ENCODE results near the gene RAD50. TPM values are rescaled to one million over a fixed set of nuclear protein-coding genes. Genes with fewer than 3 reads are reported as not detected.
"Not testable (repeated sequence)": the region's sequence is repeated elsewhere in the genome, so short reads cannot be mapped to it uniquely, and the experiment has no call there.

The RAD50 gene
- total RNA-seq, 1 donor from 2014 or later, result 42.6 TPM

- CTCF ChIA-PET, result no interaction called here
- intact Hi-C loops (cut with micrococcal nuclease), result no loop called here
- no peak overlapping the region for H3K27ac Mint-ChIP-seq
Observed at GRCh38 chr5:132576123-132576522, 19.3 kb downstream of the RAD50 start.

GRCh38 chr5:132584560-132584959, 27.8 kb downstream of the RAD50 start:
- H3K4me1 Mint-ChIP-seq; H3K4me3 Mint-ChIP-seq; CTCF ChIA-PET; ATAC-seq (ENCODE audit: low read depth); H3K27ac Mint-ChIP-seq; POLR2A ChIA-PET; DNase-seq; H3K27me3 Mint-ChIP-seq; intact Hi-C loops (cut with micrococcal nuclease); H3K9me3 Mint-ChIP-seq: not testable (repeated sequence)
- H3K36me3 Mint-ChIP-seq (ENCODE audit: low read depth), result peaks cover 68% of the 10 kb centered on the region

More at GRCh38 chr5:132576123-132576522, 19.3 kb downstream of the RAD50 start:
- Mint-ChIP-seq H3K4me3 (no peak overlapping the region), H3K36me3 (ENCODE audit: low read depth) (peaks cover 66% of the 10 kb centered on the region), H3K9me3 (peaks cover 3% of the 10 kb centered on the region), H3K4me1 (peaks cover 2% of the 10 kb centered on the region), H3K27me3 (no peaks in the 10 kb centered on the region)
- no peak for ATAC-seq (ENCODE audit: low read depth)
- no peak for DNase-seq
- TF ChIP-seq CTCF (IDR thresholded peaks at IDR 0.05), result no peak
- POLR2A ChIA-PET, result no interaction called here

GRCh38 chr5:132586063-132586462, 29.3 kb downstream of the RAD50 start:
- no peak for ATAC-seq (ENCODE audit: low read depth)
- DNase-seq, result no peak
- H3K27ac Mint-ChIP-seq, result no peak overlapping the region
- no peak overlapping the region for H3K4me3 Mint-ChIP-seq
- CTCF ChIA-PET, result no interaction called here
- TF ChIP-seq CTCF (IDR thresholded peaks at IDR 0.05), result no peak
- intact Hi-C loops (cut with micrococcal nuclease), result loop anchor here (5.0 kb wide), 1 partner anchor 59 kb away; no protein-coding TSS in a partner anchor
- H3K27me3 Mint-ChIP-seq, result no peaks in the 10 kb centered on the region
- POLR2A ChIA-PET, result no interaction called here
- H3K36me3 Mint-ChIP-seq (ENCODE audit: low read depth), result peaks cover 73% of the 10 kb centered on the region
- H3K4me1 Mint-ChIP-seq, result no peaks in the 10 kb centered on the region
- H3K9me3 Mint-ChIP-seq, result no peaks in the 10 kb centered on the region

GRCh38 chr5:132589467-132589866, 32.7 kb downstream of the RAD50 start:
- no peaks in the 10 kb centered on the region for H3K27me3 Mint-ChIP-seq
- no peak for TF ChIP-seq CTCF (IDR thresholded peaks at IDR 0.05)
- intact Hi-C loops (cut with micrococcal nuclease), result loop anchor here (5.0 kb wide), 1 partner anchor 62 kb away; no protein-coding TSS in a partner anchor
- no peak overlapping the region for H3K27ac Mint-ChIP-seq
- H3K36me3 Mint-ChIP-seq (ENCODE audit: low read depth), result peaks cover 73% of the 10 kb centered on the region
- ChIA-PET POLR2A (no interaction called here), CTCF (no interaction called here)
- ATAC-seq (ENCODE audit: low read depth), result no peak
- no peak overlapping the region for H3K4me3 Mint-ChIP-seq
- DNase-seq, result no peak
- no peaks in the 10 kb centered on the region for H3K4me1 Mint-ChIP-seq
- no peaks in the 10 kb centered on the region for H3K9me3 Mint-ChIP-seq

- no peak overlapping the region for H3K4me3 Mint-ChIP-seq
- POLR2A ChIA-PET, result no interaction called here
- intact Hi-C loops (cut with micrococcal nuclease), result loop anchor here (10.0 kb wide), 1 partner anchor 294 kb away; no protein-coding TSS in a partner anchor
- H3K27ac Mint-ChIP-seq, result no peak overlapping the region
- no peak for ATAC-seq (ENCODE audit: low read depth)
- H3K4me1 Mint-ChIP-seq, result no peaks in the 10 kb centered on the region
- TF ChIP-seq CTCF (IDR thresholded peaks at IDR 0.05), result no peak
- DNase-seq, result no peak
- CTCF ChIA-PET, result no interaction called here
- peaks cover 74% of the 10 kb centered on the region for H3K36me3 Mint-ChIP-seq (ENCODE audit: low read depth)
- no peaks in the 10 kb centered on the region for H3K27me3 Mint-ChIP-seq
- H3K9me3 Mint-ChIP-seq, result no peaks in the 10 kb centered on the region
Observed at GRCh38 chr5:132591145-132591544, 34.4 kb downstream of the RAD50 start.

GRCh38 chr5:132592521-132592920, 35.7 kb downstream of the RAD50 start:
- intact Hi-C loops (cut with micrococcal nuclease), result loop anchor here (10.0 kb wide), 1 partner anchor 292 kb away; no protein-coding TSS in a partner anchor
- ATAC-seq (ENCODE audit: low read depth), result no peak
- DNase-seq, result no peak
- ChIA-PET CTCF (no interaction called here), POLR2A (no interaction called here)
- TF ChIP-seq CTCF (IDR thresholded peaks at IDR 0.05), result no peak
- no peaks in the 10 kb centered on the region for H3K27me3 Mint-ChIP-seq
- no peaks in the 10 kb centered on the region for H3K4me1 Mint-ChIP-seq
- H3K36me3 Mint-ChIP-seq (ENCODE audit: low read depth), result peaks cover 78% of the 10 kb centered on the region
- no peak overlapping the region for H3K4me3 Mint-ChIP-seq
- no peak overlapping the region for H3K27ac Mint-ChIP-seq
- H3K9me3 Mint-ChIP-seq, result no peaks in the 10 kb centered on the region

All from activated B cell treated with CpG ODN at 0.5 μM for 24 hours (primary cell).